Esophagus muscularis mucosa (tissue), 3 donors: Measurements from ENCODE around the gene NXN.
A peak's percentile ranks its signal among the peaks of the same experiment; 100 is the strongest.

Source experiments
- CTCF ChIP-seq, 3 experiments: fragments of 200-600 bp in 2 of 3; fragments of 450-650 bp in 1 of 3; sonication (generic) in 2 of 3; IDR thresholded peaks; one replicate each; pipeline ENCODE4 v1.5.1; 2017 to 2019; ENCODE audit warnings: antibody characterized with exemption in 3 of 3, mild to moderate bottlenecking in 2 of 3, moderate library complexity in 1 of 3
- POLR2AphosphoS5 ChIP-seq, 2 donors: sonication (generic); formaldehyde crosslinking; IDR thresholded peaks; one replicate each; pipeline ENCODE4 v1.6.1; 2017; ENCODE audit warnings: antibody characterized with exemption in 2 of 2

GRCh38 chr17:781805-782731 is 197.5 kb downstream of the NXN start, which contains the start of the genes GLOD4 and MRM3:
- TF ChIP-seq CTCF (IDR thresholded peaks at IDR 0.05) (peak; percentile 8 to 48 (median 11)), POLR2AphosphoS5 (IDR thresholded peaks at IDR 0.05) (peak; percentile 97 to 99)
